Urinary bladder (tissue), 4 donors: Measurements from ENCODE around the gene GNA12. TPM values are rescaled to one million over a fixed set of nuclear protein-coding genes. Genes with fewer than 3 reads are reported as not detected.

ENCODE experiments used
- DNase-seq: peaks from one replicate; pipeline ENCODE4 v3.0.0-alpha.2; 2015; ENCODE audit errors: extremely low spot score
- H3K27ac ChIP-seq: one replicate; pipeline ENCODE4 v1.5.1; 2013; ENCODE audit warnings: low read depth, mild to moderate bottlenecking, moderate library complexity
- H3K36me3 ChIP-seq: one replicate; pipeline ENCODE4 v1.6.1; 2013; ENCODE audit warnings: mild to moderate bottlenecking, moderate library complexity; ENCODE audit not compliant: insufficient read depth
- H3K4me1 ChIP-seq: one replicate; pipeline ENCODE4 v1.6.1; 2013; ENCODE audit warnings: mild to moderate bottlenecking, moderate library complexity; ENCODE audit not compliant: insufficient read depth
- H3K4me3 ChIP-seq: one replicate; pipeline ENCODE4 v1.5.1; 2013; ENCODE audit warnings: low read depth, low read length
- WGBS: extraction: QIAGEN DNeasy Blood & Tissue Kit; methylation state at CpG from one replicate; pipeline ENCODE4 v1.1.7; 2013; 5-methylcytosine and 5-hydroxymethylcytosine counted together
- polyA plus RNA-seq: library from polyadenylated mRNA; stranded (reverse); fragments of 200-250 nt; gene quantifications from one replicate; pipeline ENCODE4 v1.2.3, GENCODE V29; 2013
- total RNA-seq: library from RNA; depleted of rRNA; stranded (reverse); fragments of >200 nt; gene quantifications from one replicate; pipeline ENCODE4 v1.2.3, GENCODE V29; 2014
- donor health status: healthy with polysubstance abuse.
- donor health status: healthy.

The GNA12 gene
- total and polyA plus RNA-seq, 2 donors: 22.1 to 62.6 TPM

DNA sequence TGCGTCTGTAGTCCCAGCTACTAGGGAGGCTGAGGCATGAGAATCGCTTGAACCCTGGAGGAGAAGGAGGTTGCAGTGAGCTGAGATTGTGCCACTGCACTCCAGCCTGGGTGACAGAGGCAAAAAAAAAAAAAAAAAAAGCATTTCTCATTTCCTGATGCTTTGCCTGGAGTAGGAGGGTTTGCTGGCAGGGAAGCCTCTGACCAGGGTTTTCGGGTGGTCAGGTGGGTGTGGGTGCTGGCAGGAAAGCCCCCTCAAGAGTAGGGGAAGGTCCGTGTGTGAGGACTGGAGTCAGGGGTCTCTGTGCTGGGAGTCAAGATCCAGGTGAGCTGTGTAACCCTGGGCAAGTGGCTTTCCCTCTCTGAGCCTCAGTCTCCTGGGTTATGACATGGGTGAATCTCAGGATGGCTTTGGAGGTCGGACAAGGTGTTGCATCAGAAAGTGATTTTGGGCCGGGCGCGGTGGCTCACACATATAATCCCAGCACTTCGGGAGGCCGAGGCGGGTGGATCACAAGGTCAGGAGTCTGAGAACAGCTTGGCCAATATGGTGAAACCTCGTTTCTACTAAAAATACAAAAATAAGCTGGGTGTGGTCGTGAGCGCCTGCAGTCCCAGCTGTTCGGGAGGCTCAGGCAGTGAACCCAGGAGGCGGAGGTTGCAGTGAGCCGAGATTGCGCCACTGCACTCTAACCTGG is 152.9 kb downstream of the GNA12 start:
- Histone ChIP-seq H3K4me3 (no peak overlapping the region), H3K27ac (no peak overlapping the region), H3K36me3 (no peaks in the 10 kb centered on the region), H3K4me1 (no peaks in the 10 kb centered on the region)
- WGBS: 77% methylated on average over 18 of the region's 18 CpGs
- no peak for DNase-seq

- no peaks in the 10 kb centered on the region for H3K4me1 ChIP-seq
- H3K27ac ChIP-seq: no peak overlapping the region
- H3K36me3 ChIP-seq: no peaks in the 10 kb centered on the region
- no peak overlapping the region for H3K4me3 ChIP-seq
- no peak for DNase-seq
- WGBS: 80% methylated on average over 23 of the region's 23 CpGs
Observed at GRCh38 chr7:2689951-2690705, 154.0 kb downstream of the GNA12 start.

DNA sequence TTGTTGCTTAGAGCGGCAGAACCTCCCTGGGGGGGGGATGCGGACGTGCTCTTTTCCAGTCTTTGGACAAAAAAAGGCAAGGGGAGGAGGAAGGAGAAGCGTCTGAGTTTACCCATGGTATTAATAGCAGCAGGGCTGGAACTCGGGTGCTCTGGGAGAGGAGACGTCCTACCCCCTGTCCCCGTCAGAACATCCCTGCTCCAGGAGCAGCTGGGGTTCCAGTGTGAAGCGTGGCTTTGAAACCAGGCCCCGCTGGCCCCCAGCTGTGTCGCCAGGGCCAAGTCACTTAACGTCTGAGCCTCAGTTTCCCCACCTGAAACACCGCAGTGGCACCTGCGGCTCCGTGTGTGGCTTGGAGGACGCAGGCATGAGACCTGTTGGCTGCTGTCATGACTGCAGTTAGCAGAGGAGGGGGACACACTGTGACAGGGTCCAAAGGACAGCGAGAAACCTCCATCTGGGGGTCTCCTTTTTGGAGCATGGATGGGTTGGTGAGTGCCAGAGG is 154.7 kb downstream of the GNA12 start:
- DNase-seq: no peak
- Histone ChIP-seq H3K4me1 (no peaks in the 10 kb centered on the region), H3K36me3 (no peaks in the 10 kb centered on the region), H3K4me3 (no peak overlapping the region), H3K27ac (no peak overlapping the region)
- 76% methylated on average over 16 of the region's 16 CpGs for WGBS

DNA sequence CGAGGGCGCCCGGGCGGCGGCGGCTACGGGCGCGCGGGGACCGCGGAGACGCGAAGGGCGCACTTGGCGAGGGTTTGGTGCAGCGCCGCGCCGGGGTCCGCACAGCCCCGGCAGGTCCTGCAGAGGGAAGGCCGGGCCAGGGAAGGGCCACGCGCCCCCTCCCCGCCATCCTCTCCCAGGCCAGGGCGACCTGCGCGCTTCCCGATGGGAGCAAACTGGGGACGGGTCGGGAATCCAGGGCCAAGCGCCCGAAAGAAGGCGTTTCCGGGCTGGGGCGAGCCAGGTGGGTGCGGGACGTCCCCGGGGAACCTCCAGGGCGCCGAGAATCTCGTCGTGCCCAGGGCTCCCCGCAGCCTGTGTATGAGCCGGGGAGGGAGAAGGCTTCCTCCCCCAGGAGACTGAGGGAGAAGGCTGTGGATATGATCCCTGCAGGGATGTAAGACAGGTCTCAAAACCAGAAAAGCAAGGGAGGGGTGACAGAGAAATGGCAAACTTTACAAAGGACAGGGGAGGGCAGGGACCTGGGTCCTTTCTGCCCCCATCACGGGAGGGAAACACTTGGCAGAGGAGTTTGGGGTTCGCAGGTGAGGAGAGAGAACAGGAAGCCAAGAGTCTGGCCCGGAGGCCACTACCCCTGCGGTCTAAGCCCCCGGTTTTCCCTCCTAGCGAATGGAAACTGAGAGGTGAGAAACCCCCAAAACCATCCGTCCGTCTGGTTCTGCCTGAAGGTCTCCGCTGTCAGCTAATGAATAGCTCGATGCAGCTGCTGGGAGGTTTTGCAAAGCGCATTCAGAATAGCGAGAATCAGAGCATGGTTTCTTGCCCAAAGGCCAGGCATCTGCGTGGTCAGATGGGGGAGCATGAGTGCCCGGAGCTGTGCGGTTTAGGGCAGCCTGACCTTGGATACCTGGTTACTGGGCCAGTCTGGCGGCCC is 155.4 kb downstream of the GNA12 start:
- Histone ChIP-seq H3K27ac (no peak overlapping the region), H3K4me3 (peak overlapping the region; percentile 37), H3K36me3 (no peaks in the 10 kb centered on the region), H3K4me1 (no peaks in the 10 kb centered on the region)
- no peak for DNase-seq
- 13% methylated on average over 62 of the region's 62 CpGs for WGBS

GRCh38 chr7:2687881-2688318 is 156.2 kb downstream of the GNA12 start, which contains the start of gene AMZ1:
AMZ1 (plus strand) TSS chr7:2688202; CDS start chr7:2700452, 12,250 bp downstream.
- no peaks in the 10 kb centered on the region for H3K4me1 ChIP-seq
- DNase-seq: no peak
- no peaks in the 10 kb centered on the region for H3K36me3 ChIP-seq
- H3K4me3 ChIP-seq: peak within 1 kb of the TSS; percentile 37
- H3K27ac ChIP-seq: no peak within 1 kb of the TSS
- WGBS: 3% methylated on average over 41 of the region's 41 CpGs

DNA sequence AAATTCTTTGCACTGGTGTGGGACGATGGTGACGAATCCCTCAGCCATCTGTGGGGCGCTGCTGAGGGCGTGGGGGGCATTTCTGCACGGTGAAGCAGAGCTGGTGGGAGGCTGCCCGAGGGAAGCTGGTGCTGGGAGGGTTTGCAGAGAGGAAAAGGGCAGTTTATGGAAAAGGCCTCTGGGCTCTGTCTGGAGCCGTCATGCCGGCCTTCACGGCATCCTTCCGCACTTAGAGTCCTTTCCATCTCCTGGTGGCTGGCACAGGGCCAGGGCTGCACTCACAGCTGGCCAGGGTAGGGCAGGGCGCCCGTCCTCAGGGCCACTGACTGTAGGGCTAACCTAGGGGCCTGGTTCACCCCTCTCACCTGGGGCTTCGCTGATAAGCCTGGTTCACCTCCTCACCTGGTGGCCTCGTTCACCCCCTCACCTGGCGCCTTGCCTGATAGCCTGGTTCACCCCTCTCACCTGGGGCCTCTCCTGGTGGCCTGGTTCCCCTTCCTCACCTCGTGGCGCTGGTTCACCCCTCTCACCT is 156.7 kb downstream of the GNA12 start:
- Histone ChIP-seq H3K4me1 (no peaks in the 10 kb centered on the region), H3K36me3 (no peaks in the 10 kb centered on the region), H3K27ac (no peak overlapping the region), H3K4me3 (no peak overlapping the region)
- WGBS: 46% methylated on average over 17 of the region's 17 CpGs
- DNase-seq: no peak

GRCh38 chr7:2686101-2686500 is 158.0 kb downstream of the GNA12 start:
- Histone ChIP-seq H3K4me1 (no peaks in the 10 kb centered on the region), H3K4me3 (no peak overlapping the region), H3K36me3 (no peaks in the 10 kb centered on the region), H3K27ac (no peak overlapping the region)
- no peak for DNase-seq
- 95% methylated on average over 14 of the region's 14 CpGs for WGBS

DNA sequence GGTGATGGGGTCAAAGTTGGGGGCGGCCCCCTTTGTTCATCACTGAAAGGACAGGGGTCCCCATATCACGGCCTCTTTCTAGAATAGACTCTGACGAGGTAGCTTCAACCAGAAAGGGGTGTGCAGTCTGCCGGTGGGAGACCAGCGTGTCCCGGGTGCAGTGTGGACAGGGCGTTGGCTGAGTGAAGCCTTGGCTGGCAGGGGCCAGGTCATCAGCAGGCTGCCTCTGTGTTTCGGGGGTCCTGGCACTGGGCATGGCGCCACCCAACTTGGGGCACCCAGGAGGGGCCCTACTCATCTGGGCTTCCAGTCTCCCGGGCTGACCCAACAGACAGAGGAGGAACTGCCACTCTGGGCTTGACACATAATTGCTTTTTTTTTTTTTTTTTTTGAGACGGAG is 159.6 kb downstream of the GNA12 start:
- no peaks in the 10 kb centered on the region for H3K4me1 ChIP-seq
- no peak overlapping the region for H3K4me3 ChIP-seq
- H3K27ac ChIP-seq: no peak overlapping the region
- 93% methylated on average over 10 of the region's 11 CpGs for WGBS
- DNase-seq: no peak
- H3K36me3 ChIP-seq: no peaks in the 10 kb centered on the region

- Histone ChIP-seq H3K27ac (no peak overlapping the region), H3K4me1 (no peaks in the 10 kb centered on the region)
- WGBS: 87% methylated on average over 27 of the region's 27 CpGs
Observed at GRCh38 chr7:2681929-2682799, 161.9 kb downstream of the GNA12 start.

DNA sequence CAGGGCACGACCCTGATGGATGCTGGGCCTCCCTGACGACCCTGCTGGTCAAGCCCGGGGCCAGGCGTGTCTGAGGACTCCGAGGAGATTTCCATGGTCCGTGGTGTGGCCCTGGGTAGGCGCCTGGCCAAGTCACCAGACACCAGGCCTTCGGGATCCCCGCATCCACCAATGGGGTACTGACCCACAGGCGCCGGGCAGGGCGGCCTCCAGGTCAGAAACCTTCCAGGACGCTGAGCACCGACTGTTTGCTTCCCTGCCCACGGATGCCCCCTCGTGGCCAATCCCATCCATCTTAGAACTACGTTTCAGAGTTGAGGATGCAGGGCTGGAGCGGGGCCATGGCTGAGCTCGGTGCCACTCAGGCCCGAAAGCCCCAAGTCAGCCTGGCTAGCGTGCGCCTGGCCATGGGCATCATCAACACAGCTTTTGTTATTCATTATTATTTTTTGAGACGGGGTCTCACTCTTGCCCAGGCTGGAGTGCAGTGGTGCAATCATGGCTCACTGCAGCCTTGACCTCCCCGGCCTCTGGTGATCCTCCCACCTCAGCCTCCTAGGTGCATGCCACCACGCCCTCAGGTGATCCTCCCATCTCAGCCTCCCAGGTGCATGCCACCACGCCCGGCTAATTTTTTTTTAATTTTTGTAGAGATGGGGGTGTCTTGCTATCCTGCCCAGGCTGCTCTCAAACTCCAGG is 163.2 kb downstream of the GNA12 start:
- no peaks in the 10 kb centered on the region for H3K4me1 ChIP-seq
- no peak for DNase-seq
- H3K4me3 ChIP-seq: no peak overlapping the region
- H3K36me3 ChIP-seq: no peaks in the 10 kb centered on the region
- no peak overlapping the region for H3K27ac ChIP-seq
- 46% methylated on average over 27 of the region's 27 CpGs for WGBS

More at GRCh38 chr7:2681929-2682799, 161.9 kb downstream of the GNA12 start:
- DNase-seq: no peak
- no peak overlapping the region for H3K4me3 ChIP-seq
- H3K36me3 ChIP-seq: no peaks in the 10 kb centered on the region

GRCh38 chr7:2680256-2680655 is 163.9 kb downstream of the GNA12 start:
- DNase-seq: no peak
- Histone ChIP-seq H3K36me3 (no peaks in the 10 kb centered on the region), H3K4me3 (no peak overlapping the region), H3K27ac (no peak overlapping the region), H3K4me1 (no peaks in the 10 kb centered on the region)
- WGBS: 90% methylated on average over 13 of the region's 13 CpGs
